HG03097 (cell line): ENCODE data around the gene ROBO1.

Experiments
- ATAC-seq: cut with Tn5 transposase; IDR thresholded peaks from one replicate; pipeline ENCODE4 v1.9.1; 2021; ENCODE audit not compliant: unreplicated experiment, low FRiP score

The ROBO1 gene

GRCh38 chr3:79032686-79033318 lies 735.0 kb downstream of the ROBO1 start:
- ATAC-seq = no peak

GRCh38 chr3:79030157-79030556 lies 737.6 kb downstream of the ROBO1 start:
- ATAC-seq = no peak

- ATAC-seq = no peak
Observed at GRCh38 chr3:79028916-79029315, 738.9 kb downstream of the ROBO1 start.

GRCh38 chr3:79027593-79027992 lies 740.2 kb downstream of the ROBO1 start:
- ATAC-seq = no peak

GRCh38 chr3:79019924-79020173 lies 747.9 kb downstream of the ROBO1 start:
- ATAC-seq = no peak

- ATAC-seq = no peak
Observed at GRCh38 chr3:79019137-79019923, 748.5 kb downstream of the ROBO1 start.

GRCh38 chr3:79018671-79019136 lies 749.1 kb downstream of the ROBO1 start:
- no peak for ATAC-seq

- ATAC-seq = no peak
Observed at GRCh38 chr3:79018265-79018664, 749.5 kb downstream of the ROBO1 start.

GRCh38 chr3:79016587-79017376 lies 751.0 kb downstream of the ROBO1 start:
- no peak for ATAC-seq

GRCh38 chr3:79015854-79016253 lies 751.9 kb downstream of the ROBO1 start:
- ATAC-seq = no peak

- no peak for ATAC-seq
Observed at GRCh38 chr3:79012946-79013362, 754.8 kb downstream of the ROBO1 start.

GRCh38 chr3:79012530-79012913 lies 755.3 kb downstream of the ROBO1 start:
- ATAC-seq = no peak

GRCh38 chr3:79011821-79012529 lies 755.8 kb downstream of the ROBO1 start:
- no peak for ATAC-seq

GRCh38 chr3:79009861-79010260 lies 757.9 kb downstream of the ROBO1 start:
- ATAC-seq = no peak

GRCh38 chr3:79006077-79006476 lies 761.7 kb downstream of the ROBO1 start:
- ATAC-seq = no peak

GRCh38 chr3:79005084-79005483 lies 762.7 kb downstream of the ROBO1 start:
- ATAC-seq = no peak

- ATAC-seq = no peak
Observed at GRCh38 chr3:79003994-79004393, 763.8 kb downstream of the ROBO1 start.

GRCh38 chr3:79002465-79003372 lies 765.1 kb downstream of the ROBO1 start:
- no peak for ATAC-seq

- no peak for ATAC-seq
Observed at GRCh38 chr3:79001255-79001654, 766.5 kb downstream of the ROBO1 start.

GRCh38 chr3:78999139-78999538 lies 768.7 kb downstream of the ROBO1 start:
- no peak for ATAC-seq
